Left ventricle myocardium inferior (tissue), 1 donor: ENCODE data around the gene NDUFS6. TPM values are rescaled to one million over a fixed set of nuclear protein-coding genes. Genes with fewer than 3 reads are reported as not detected.

Experiments used
- DNase-seq: peaks from one replicate; pipeline ENCODE4 v3.0.0-alpha.2; 2020
- H3K27ac ChIP-seq: fragments of 200-600 bp; replicated peaks from 2 replicates; pipeline ENCODE4 v1.8.0; 2021
- H3K27me3 ChIP-seq: fragments of 200-600 bp; 2 replicates; pipeline ENCODE4 v1.8.0; 2021; ENCODE audit warnings: low read depth
- H3K36me3 ChIP-seq: fragments of 200-600 bp; 2 replicates; pipeline ENCODE4 v1.8.0; 2021
- H3K4me1 ChIP-seq: fragments of 200-600 bp; 2 replicates; pipeline ENCODE4 v1.8.0; 2021
- H3K4me3 ChIP-seq: fragments of 200-600 bp; 2 replicates; pipeline ENCODE4 v1.8.0; 2021; ENCODE audit warnings: mild to moderate bottlenecking, moderate library complexity
- H3K9me3 ChIP-seq: fragments of 200-600 bp; replicated peaks from 2 replicates; pipeline ENCODE4 v1.8.0; 2021
- CTCF ChIP-seq: fragments of 200-600 bp; IDR thresholded peaks from 2 replicates; pipeline ENCODE4 v1.8.0; 2021; ENCODE audit warnings: antibody characterized with exemption, mild to moderate bottlenecking, borderline replicate concordance
- intact Hi-C: fragments of 100-400 bp; cut with micrococcal nuclease; formaldehyde crosslinking; loops from one replicate; pipeline ENCODE4 v1.11.0; 2022
- total RNA-seq: library from RNA; stranded (reverse); fragmentation: NEBNext Ultra II Directional; extraction: Animal tissue kit (Norgen Biotek cat#: 25700); gene quantifications from one replicate; pipeline ENCODE4 v1.2.1, GENCODE V29; 2021
- donor health status: DM: no; HTN: yes; CAD: no; lungs with severe emphysema.

NDUFS6 gene
- total RNA-seq, 1 donor from 2014 or later: 122 TPM

- H3K27me3 ChIP-seq: peaks cover 27% of the 10 kb centered on the region
- no peaks in the 10 kb centered on the region for H3K36me3 ChIP-seq
- no peak overlapping the region for H3K4me3 ChIP-seq
- no peak overlapping the region for H3K27ac ChIP-seq
- no peaks in the 10 kb centered on the region for H3K9me3 ChIP-seq
- intact Hi-C loops: no loop called here
- no peak for DNase-seq
- no peak for TF ChIP-seq CTCF
- no peaks in the 10 kb centered on the region for H3K4me1 ChIP-seq
Measured at GRCh38 chr5:1767524-1768282, 33.5 kb upstream of the NDUFS6 start.

- no peaks in the 10 kb centered on the region for H3K9me3 ChIP-seq
- no peaks in the 10 kb centered on the region for H3K36me3 ChIP-seq
- DNase-seq: no peak
- no peak overlapping the region for H3K4me3 ChIP-seq
- peaks cover 23% of the 10 kb centered on the region for H3K27me3 ChIP-seq
- intact Hi-C loops: no loop called here
- no peaks in the 10 kb centered on the region for H3K4me1 ChIP-seq
- no peak for TF ChIP-seq CTCF
- H3K27ac ChIP-seq: no peak overlapping the region
Measured at GRCh38 chr5:1768283-1769000, 32.8 kb upstream of the NDUFS6 start.

GRCh38 chr5:1769017-1769640, 32.1 kb upstream of the NDUFS6 start:
- H3K27me3 ChIP-seq: peaks cover 23% of the 10 kb centered on the region
- H3K36me3 ChIP-seq: no peaks in the 10 kb centered on the region
- no peaks in the 10 kb centered on the region for H3K9me3 ChIP-seq
- DNase-seq: no peak
- TF ChIP-seq CTCF: no peak
- intact Hi-C loops: no loop called here
- H3K4me1 ChIP-seq: no peaks in the 10 kb centered on the region
- H3K4me3 ChIP-seq: no peak overlapping the region
- H3K27ac ChIP-seq: no peak overlapping the region

- H3K27me3 ChIP-seq: peaks cover 17% of the 10 kb centered on the region
- H3K9me3 ChIP-seq: no peaks in the 10 kb centered on the region
- no peak overlapping the region for H3K27ac ChIP-seq
- intact Hi-C loops: no loop called here
- no peak for TF ChIP-seq CTCF
- no peaks in the 10 kb centered on the region for H3K36me3 ChIP-seq
- H3K4me1 ChIP-seq: no peaks in the 10 kb centered on the region
- DNase-seq: no peak
- H3K4me3 ChIP-seq: no peak overlapping the region
Measured at GRCh38 chr5:1769752-1770442, 31.3 kb upstream of the NDUFS6 start.

GRCh38 chr5:1770443-1770802, 30.8 kb upstream of the NDUFS6 start:
- no peaks in the 10 kb centered on the region for H3K4me1 ChIP-seq
- no peak overlapping the region for H3K27ac ChIP-seq
- no peaks in the 10 kb centered on the region for H3K9me3 ChIP-seq
- TF ChIP-seq CTCF: no peak
- no peak for DNase-seq
- H3K4me3 ChIP-seq: no peak overlapping the region
- peaks cover 12% of the 10 kb centered on the region for H3K27me3 ChIP-seq
- H3K36me3 ChIP-seq: no peaks in the 10 kb centered on the region
- intact Hi-C loops: no loop called here
